HCT116 (cell line): ENCODE measurements around the gene MALRD1. TPM values are rescaled to one million over a fixed set of nuclear protein-coding genes. Genes with fewer than 3 reads are reported as not detected.

Experiments used
- ATAC-seq: fragments of 200-7000 bp; cut with Tn5 transposase; 2 replicates; pipeline ENCODE4 v1.9.1; 2020; ENCODE audit warnings: mild to moderate bottlenecking, moderate library complexity
- BruUV-seq: library from RNA; stranded (reverse); fragments of 400-500 nt; replicated peaks from 2 replicates; lab custom pipeline; 2021; lab: Mats Ljungman, UMichigan
- CTCF ChIA-PET: fragments of 300-600 bp; sonication (Branson Sonifier 250); formaldehyde crosslinking; loops from one replicate; lab custom pipeline; 2021; ENCODE audit warnings: antibody characterized with exemption; lab: Charles Lee
- POLR2A ChIA-PET: fragments of 300-600, 350-600 bp; sonication (Branson Sonifier 250); formaldehyde crosslinking; loops from one replicate; lab custom pipeline; 2021; ENCODE audit warnings: antibody characterized with exemption; lab: Charles Lee
- RAD21 ChIA-PET, 2 experiments: fragments of 300-600 bp; sonication (Branson Sonifier 250); formaldehyde crosslinking; loops; one replicate each; lab custom pipeline; 2023; ENCODE audit warnings: low total read pairs in 2 of 2; ENCODE audit not compliant: uncharacterized antibody in 2 of 2, unreplicated experiment in 2 of 2, low non-redundant PET in 1 of 2; lab: Charles Lee
- DNase-seq: peaks from one replicate; pipeline ENCODE4 v3.0.0-alpha.2; 2010; ENCODE audit warnings: low read depth, low spot score
- H2AFZ ChIP-seq: fragments of 200-600 bp; shearing (Covaris generic), sonication (generic); 2 replicates; pipeline ENCODE4 v1.6.1; 2017; ENCODE audit warnings: low read depth, mixed run types, mixed read lengths, antibody characterized with exemption, low read length; ENCODE audit not compliant: poor library complexity, severe bottlenecking
- H3K27ac ChIP-seq: 2 replicates; pipeline ENCODE4 v1.5.1; 2012; ENCODE audit warnings: low read depth, low read length
- H3K27me3 ChIP-seq: fragments of 200-600 bp; sonication (generic); 2 replicates; pipeline ENCODE4 v1.6.1; 2016; ENCODE audit warnings: mixed run types, low read length, mixed read lengths; ENCODE audit not compliant: insufficient read depth
- H3K36me3 ChIP-seq, 2 experiments: fragments of 200-500 bp in 1 of 2; fragments of 200-600 bp in 1 of 2; sonication (Bioruptor generic) in 1 of 2; sonication (generic) in 1 of 2; 2 replicates each; pipeline versions ENCODE4 v1.5.1 to v1.6.1; 2014 to 2016; ENCODE audit warnings: low read length in 2 of 2, inconsistent platforms in 1 of 2, mixed read lengths in 1 of 2, mixed run types in 1 of 2; ENCODE audit not compliant: insufficient read depth in 2 of 2, control insufficient read depth in 1 of 2
- H3K4me1 ChIP-seq, 2 experiments: fragments of 200-600 bp in 1 of 2; sonication (generic) in 1 of 2; 2 replicates each; pipeline versions ENCODE4 v1.5.1 to v1.6.1; 2012 to 2017; ENCODE audit warnings: low read length in 2 of 2, inconsistent platforms in 1 of 2, mild to moderate bottlenecking in 1 of 2, mixed read lengths in 1 of 2, mixed run types in 1 of 2, moderate library complexity in 1 of 2; ENCODE audit not compliant: insufficient read depth in 2 of 2, control insufficient read depth in 1 of 2
- H3K4me2 ChIP-seq: fragments of 200-600 bp; sonication (generic); 2 replicates; pipeline ENCODE4 v1.6.1; 2017; ENCODE audit warnings: mixed run types, low read length, mixed read lengths
- H3K4me3 ChIP-seq, 2 experiments: fragments of 200-600 bp in 1 of 2; sonication (generic) in 1 of 2; replicated peaks in 1 of 2; 2 replicates each; pipeline ENCODE4 v1.5.1; 2011 to 2016; ENCODE audit warnings: low read length in 2 of 2, control low read depth in 1 of 2, low read depth in 1 of 2, mild to moderate bottlenecking in 1 of 2, mixed read lengths in 1 of 2, mixed run types in 1 of 2
- H3K79me2 ChIP-seq: fragments of 200-600 bp; sonication (generic); 2 replicates; pipeline ENCODE4 v1.6.1; 2017; ENCODE audit warnings: mild to moderate bottlenecking, mixed run types, low read length, moderate library complexity, mixed read lengths; ENCODE audit not compliant: insufficient read depth
- H3K9ac ChIP-seq: fragments of 200-600 bp; sonication (generic); 2 replicates; pipeline ENCODE4 v1.6.1; 2016; ENCODE audit warnings: low read length, mixed read lengths
- H3K9me2 ChIP-seq: fragments of 200-600 bp; sonication (generic), shearing (Covaris generic); 2 replicates; pipeline ENCODE4 v1.6.1; 2017; ENCODE audit warnings: mixed run types, mild to moderate bottlenecking, moderate library complexity; ENCODE audit not compliant: insufficient read depth
- H3K9me3 ChIP-seq, 2 experiments: fragments of 200-500 bp in 1 of 2; fragments of 200-600 bp in 1 of 2; sonication (Bioruptor generic) in 1 of 2; sonication (generic) in 1 of 2; 2 replicates each; pipeline ENCODE4 v1.6.1; 2014 to 2017; ENCODE audit warnings: low read length in 2 of 2, mixed read lengths in 2 of 2, inconsistent platforms in 1 of 2, low read depth in 1 of 2, mild to moderate bottlenecking in 1 of 2, mixed run types in 1 of 2, moderate library complexity in 1 of 2; ENCODE audit not compliant: control insufficient read depth in 1 of 2, insufficient read depth in 1 of 2
- H4K20me1 ChIP-seq: fragments of 200-600 bp; sonication (generic), shearing (Covaris generic); 2 replicates; pipeline ENCODE4 v1.6.1; 2017; ENCODE audit warnings: mixed run types, mild to moderate bottlenecking, moderate library complexity; ENCODE audit not compliant: insufficient read depth
- CBX3 ChIP-seq: IDR thresholded peaks from 2 replicates; pipeline ENCODE4 v1.6.1; 2012; ENCODE audit warnings: low read depth
- CEBPB ChIP-seq: IDR thresholded peaks from 2 replicates; pipeline ENCODE4 v1.6.1; 2012; ENCODE audit warnings: low read depth
- CTCF ChIP-seq, 3 experiments: fragments of 200-600 bp in 1 of 3; sonication (generic) in 1 of 3; IDR thresholded peaks in 2 of 3; conservative IDR thresholded peaks in 1 of 3; 2 replicates each; pipeline ENCODE4 v1.5.1; 2012 to 2017; ENCODE audit warnings: low read depth in 2 of 3, low read length in 2 of 3, antibody characterized with exemption in 1 of 3, borderline replicate concordance in 1 of 3, control low read depth in 1 of 3, mild to moderate bottlenecking in 1 of 3, mixed read lengths in 1 of 3, mixed run types in 1 of 3, moderate library complexity in 1 of 3; ENCODE audit not compliant: insufficient read depth in 1 of 3
- EZH2 ChIP-seq: fragments of 200-600 bp; sonication (generic); IDR thresholded peaks from 2 replicates; pipeline ENCODE4 v1.6.1; 2017; ENCODE audit warnings: antibody characterized with exemption, mixed run types
- EZH2phosphoT487 ChIP-seq: fragments of 200-600 bp; IDR thresholded peaks from 2 replicates; pipeline ENCODE4 v1.6.1; 2018; ENCODE audit warnings: antibody characterized with exemption, borderline replicate concordance
- FOSL1 ChIP-seq: IDR thresholded peaks from 2 replicates; pipeline ENCODE4 v1.6.1; 2012; ENCODE audit warnings: low read depth
- POLR2A ChIP-seq: IDR thresholded peaks from 2 replicates; pipeline ENCODE4 v1.7.0; 2011; ENCODE audit warnings: borderline replicate concordance; ENCODE audit not compliant: insufficient read depth, insufficient read length; ENCODE audit errors: extremely low read depth
- RAD21 ChIP-seq: IDR thresholded peaks from 2 replicates; pipeline ENCODE4 v1.6.1; 2012; ENCODE audit warnings: low read depth, mild to moderate bottlenecking
- REST ChIP-seq: IDR thresholded peaks from 2 replicates; pipeline ENCODE4 v1.6.1; 2012; ENCODE audit warnings: low read depth
- SP1 ChIP-seq: IDR thresholded peaks from 2 replicates; pipeline ENCODE4 v1.6.1; 2012; ENCODE audit warnings: low read depth
- ZBTB33 ChIP-seq: IDR thresholded peaks from 2 replicates; pipeline ENCODE4 v1.6.1; 2011; ENCODE audit warnings: mild to moderate bottlenecking, low read length, moderate library complexity; ENCODE audit not compliant: insufficient replicate concordance; ENCODE audit errors: extremely low read depth
- ZFX ChIP-seq: fragments of 450-650 bp; IDR thresholded peaks from 2 replicates; pipeline ENCODE4 v1.6.1; 2017
- ZNF274 ChIP-seq: fragments of 200-500 bp; sonication (Bioruptor generic); IDR thresholded peaks from 2 replicates; pipeline ENCODE4 v1.6.1; 2014; ENCODE audit warnings: mild to moderate bottlenecking, low read depth, low read length, inconsistent platforms
- intact Hi-C: fragments of 100-400 bp; cut with micrococcal nuclease; formaldehyde crosslinking; loops from 2 replicates; pipeline ENCODE4 v1.10.0; 2022
- total RNA-seq: library from RNA; stranded (reverse); gene quantifications from one replicate; pipeline ENCODE4 v1.2.1, GENCODE V29; 2021; ENCODE audit not compliant: unreplicated experiment

The MALRD1 gene
- total RNA-seq, 1 experiment from 2014 or later, result not detected

- H2AFZ ChIP-seq, result no peak overlapping the region
- no peaks in the 10 kb centered on the region for H3K36me3 ChIP-seq
- H3K79me2 ChIP-seq, result no peaks in the 10 kb centered on the region
- DNase-seq, result no peak
- no peaks in the 10 kb centered on the region for H4K20me1 ChIP-seq
- peaks cover 5 to 11% of the 10 kb centered on the region in 2 experiments; a peak in 2 of 4 replicates for H3K9me3 ChIP-seq
- H3K4me2 ChIP-seq, result no peak overlapping the region
- H3K9ac ChIP-seq, result no peak overlapping the region
- ChIA-PET CTCF (no interaction called here), POLR2A (no interaction called here), RAD21 (no interaction called here)
- TF ChIP-seq POLR2A, result no peak
- intact Hi-C loops, result no loop called here
- no peak for ATAC-seq
- no peak overlapping the region for H3K4me3 ChIP-seq
- H3K9me2 ChIP-seq, result no peaks in the 10 kb centered on the region
- H3K4me1 ChIP-seq, result no peaks in the 10 kb centered on the region
- no TSS peak for BruUV-seq
- H3K27ac ChIP-seq, result no peak overlapping the region
- H3K27me3 ChIP-seq, result no peaks in the 10 kb centered on the region
These were observed 675.7 kb downstream of the MALRD1 start for GRCh38 chr10:19724287-19724686.

- RAD21 ChIA-PET, result no interaction called here
- no peak overlapping the region for H3K4me3 ChIP-seq
- TF ChIP-seq EZH2 (no peak), ZFX (no peak), SP1 (no peak), RAD21 (no peak), REST (no peak), CBX3 (no peak), EZH2phosphoT487 (no peak), CTCF (IDR thresholded peaks at IDR 0.05 in 2 of 3, conservative IDR thresholded peaks at IDR 0.05 in 1 of 3; ENCODE audit: borderline replicate concordance in 1 of 3, insufficient read depth in 1 of 3, low read depth in 2 of 3, low read length in 2 of 3) (no peak), CEBPB (no peak), ZNF274 (no peak), ZBTB33 (no peak), POLR2A (no peak), FOSL1 (no peak)
These were observed 679.8 kb downstream of the MALRD1 start for GRCh38 chr10:19728376-19728775.

More at GRCh38 chr10:19728376-19728775, 679.8 kb downstream of the MALRD1 start:
- Histone ChIP-seq H2AFZ (no peak overlapping the region), H3K27ac (no peak overlapping the region), H4K20me1 (no peaks in the 10 kb centered on the region), H3K36me3 (no peaks in the 10 kb centered on the region), H3K4me1 (no peaks in the 10 kb centered on the region), H3K79me2 (no peaks in the 10 kb centered on the region), H3K4me2 (no peak overlapping the region), H3K9ac (no peak overlapping the region), H3K27me3 (no peaks in the 10 kb centered on the region), H3K9me3 (peaks cover 4 to 7% of the 10 kb centered on the region in 2 experiments; a peak in 2 of 4 replicates), H3K9me2 (no peaks in the 10 kb centered on the region)
- DNase-seq (no peak), ATAC-seq (no peak)
- CTCF ChIA-PET, result no interaction called here
- POLR2A ChIA-PET, result no interaction called here
- no TSS peak for BruUV-seq
- intact Hi-C loops, result no loop called here
